ENCODE results near the gene GFER.
A peak's percentile ranks its signal among the peaks of the same experiment; 100 is the strongest.

GFER gene

GRCh38 chr16:1964506-1965395 lies 19.2 kb upstream of the GFER start, which contains the start of gene RPS2 (continued):
- TF ChIP-seq MEIS1 (CRISPR knock-in tag; IDR thresholded peaks at IDR 0.05; ENCODE audit: borderline replicate concordance) (no peak), ZNF24 (tag by site-specific recombination; IDR thresholded peaks at IDR 0.05) (0 out of 2 replicates have a peak, but pooled peaks have one; percentile 45), HOXC10 (CRISPR knock-in tag; IDR thresholded peaks at IDR 0.05) (no peak), ZNF654 (tag by site-specific recombination; IDR thresholded peaks at IDR 0.05; ENCODE audit: low read depth) (no peak), ZNF19 (tag by site-specific recombination; IDR thresholded peaks at IDR 0.05; ENCODE audit: low read depth) (no peak), ZNF311 (tag by site-specific recombination; IDR thresholded peaks at IDR 0.05; ENCODE audit: borderline replicate concordance) (no peak), GLI4 (tag by site-specific recombination; IDR thresholded peaks at IDR 0.05) (peak; percentile 64; the same call in 1 of the 2 replicates), ZNF354C (tag by site-specific recombination; IDR thresholded peaks at IDR 0.05; ENCODE audit: borderline replicate concordance, low read depth) (no peak), ZNF747 (tag by site-specific recombination; IDR thresholded peaks at IDR 0.05) (no peak), HOXD13 (CRISPR knock-in tag; IDR thresholded peaks at IDR 0.05; ENCODE audit: borderline replicate concordance) (no peak), ZNF571 (tag by site-specific recombination; IDR thresholded peaks at IDR 0.05) (no peak), TCF7L2 (IDR thresholded peaks at IDR 0.05; ENCODE audit: borderline replicate concordance, low read depth, low read length) (no peak), ZNF146 (tag by site-specific recombination; IDR thresholded peaks at IDR 0.05) (no peak), SETDB1 (IDR thresholded peaks at IDR 0.05; ENCODE audit: insufficient read length, low read length) (no peak), MZF1 (tag by site-specific recombination; IDR thresholded peaks at IDR 0.05; ENCODE audit: borderline replicate concordance) (no peak), ZFP37 (tag by site-specific recombination; IDR thresholded peaks at IDR 0.05) (no peak; the same call in 1 of the 2 replicates), ZNF292 (tag by site-specific recombination; IDR thresholded peaks at IDR 0.05; ENCODE audit: borderline replicate concordance, low read depth) (no peak), SP7 (tag by site-specific recombination; IDR thresholded peaks at IDR 0.05) (peak; percentile 84), REST (tag by site-specific recombination; IDR thresholded peaks at IDR 0.05) (peak; percentile 12; the same call in 1 of the 2 replicates), ZNF2 (tag by site-specific recombination; IDR thresholded peaks at IDR 0.05) (peak; percentile 78; the same call in 1 of the 2 replicates), ZFP69B (tag by site-specific recombination; IDR thresholded peaks at IDR 0.05) (no peak), GFI1B (tag by site-specific recombination; IDR thresholded peaks at IDR 0.05) (peak; percentile 62)
- TF ChIP-seq, protein P1, sequence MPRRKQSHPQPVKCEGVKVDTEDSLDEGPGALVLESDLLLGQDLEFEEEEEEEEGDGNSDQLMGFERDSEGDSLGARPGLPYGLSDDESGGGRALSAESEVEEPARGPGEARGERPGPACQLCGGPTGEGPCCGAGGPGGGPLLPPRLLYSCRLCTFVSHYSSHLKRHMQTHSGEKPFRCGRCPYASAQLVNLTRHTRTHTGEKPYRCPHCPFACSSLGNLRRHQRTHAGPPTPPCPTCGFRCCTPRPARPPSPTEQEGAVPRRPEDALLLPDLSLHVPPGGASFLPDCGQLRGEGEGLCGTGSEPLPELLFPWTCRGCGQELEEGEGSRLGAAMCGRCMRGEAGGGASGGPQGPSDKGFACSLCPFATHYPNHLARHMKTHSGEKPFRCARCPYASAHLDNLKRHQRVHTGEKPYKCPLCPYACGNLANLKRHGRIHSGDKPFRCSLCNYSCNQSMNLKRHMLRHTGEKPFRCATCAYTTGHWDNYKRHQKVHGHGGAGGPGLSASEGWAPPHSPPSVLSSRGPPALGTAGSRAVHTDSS (tag by site-specific recombination; IDR thresholded peaks at IDR 0.05), result peak; percentile 46; the same call in 1 of the 2 replicates
- TF ChIP-seq, protein P2, sequence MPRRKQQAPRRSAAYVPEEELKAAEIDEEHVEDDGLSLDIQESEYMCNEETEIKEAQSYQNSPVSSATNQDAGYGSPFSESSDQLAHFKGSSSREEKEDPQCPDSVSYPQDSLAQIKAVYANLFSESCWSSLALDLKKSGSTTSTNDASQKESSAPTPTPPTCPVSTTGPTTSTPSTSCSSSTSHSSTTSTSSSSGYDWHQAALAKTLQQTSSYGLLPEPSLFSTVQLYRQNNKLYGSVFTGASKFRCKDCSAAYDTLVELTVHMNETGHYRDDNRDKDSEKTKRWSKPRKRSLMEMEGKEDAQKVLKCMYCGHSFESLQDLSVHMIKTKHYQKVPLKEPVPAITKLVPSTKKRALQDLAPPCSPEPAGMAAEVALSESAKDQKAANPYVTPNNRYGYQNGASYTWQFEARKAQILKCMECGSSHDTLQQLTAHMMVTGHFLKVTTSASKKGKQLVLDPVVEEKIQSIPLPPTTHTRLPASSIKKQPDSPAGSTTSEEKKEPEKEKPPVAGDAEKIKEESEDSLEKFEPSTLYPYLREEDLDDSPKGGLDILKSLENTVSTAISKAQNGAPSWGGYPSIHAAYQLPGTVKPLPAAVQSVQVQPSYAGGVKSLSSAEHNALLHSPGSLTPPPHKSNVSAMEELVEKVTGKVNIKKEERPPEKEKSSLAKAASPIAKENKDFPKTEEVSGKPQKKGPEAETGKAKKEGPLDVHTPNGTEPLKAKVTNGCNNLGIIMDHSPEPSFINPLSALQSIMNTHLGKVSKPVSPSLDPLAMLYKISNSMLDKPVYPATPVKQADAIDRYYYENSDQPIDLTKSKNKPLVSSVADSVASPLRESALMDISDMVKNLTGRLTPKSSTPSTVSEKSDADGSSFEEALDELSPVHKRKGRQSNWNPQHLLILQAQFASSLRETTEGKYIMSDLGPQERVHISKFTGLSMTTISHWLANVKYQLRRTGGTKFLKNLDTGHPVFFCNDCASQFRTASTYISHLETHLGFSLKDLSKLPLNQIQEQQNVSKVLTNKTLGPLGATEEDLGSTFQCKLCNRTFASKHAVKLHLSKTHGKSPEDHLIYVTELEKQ (tag by site-specific recombination; IDR thresholded peaks at IDR 0.05; ENCODE audit: borderline replicate concordance), result peak; percentile 59; the same call in 1 of the 2 replicates
- TF ChIP-seq, protein P3, sequence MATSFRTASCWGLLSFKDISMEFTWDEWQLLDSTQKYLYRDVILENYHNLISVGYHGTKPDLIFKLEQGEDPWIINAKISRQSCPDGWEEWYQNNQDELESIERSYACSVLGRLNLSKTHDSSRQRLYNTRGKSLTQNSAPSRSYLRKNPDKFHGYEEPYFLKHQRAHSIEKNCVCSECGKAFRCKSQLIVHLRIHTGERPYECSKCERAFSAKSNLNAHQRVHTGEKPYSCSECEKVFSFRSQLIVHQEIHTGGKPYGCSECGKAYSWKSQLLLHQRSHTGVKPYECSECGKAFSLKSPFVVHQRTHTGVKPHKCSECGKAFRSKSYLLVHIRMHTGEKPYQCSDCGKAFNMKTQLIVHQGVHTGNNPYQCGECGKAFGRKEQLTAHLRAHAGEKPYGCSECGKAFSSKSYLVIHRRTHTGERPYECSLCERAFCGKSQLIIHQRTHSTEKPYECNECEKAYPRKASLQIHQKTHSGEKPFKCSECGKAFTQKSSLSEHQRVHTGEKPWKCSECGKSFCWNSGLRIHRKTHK (tag by site-specific recombination; IDR thresholded peaks at IDR 0.05), result no peak
- TF ChIP-seq, protein P4, sequence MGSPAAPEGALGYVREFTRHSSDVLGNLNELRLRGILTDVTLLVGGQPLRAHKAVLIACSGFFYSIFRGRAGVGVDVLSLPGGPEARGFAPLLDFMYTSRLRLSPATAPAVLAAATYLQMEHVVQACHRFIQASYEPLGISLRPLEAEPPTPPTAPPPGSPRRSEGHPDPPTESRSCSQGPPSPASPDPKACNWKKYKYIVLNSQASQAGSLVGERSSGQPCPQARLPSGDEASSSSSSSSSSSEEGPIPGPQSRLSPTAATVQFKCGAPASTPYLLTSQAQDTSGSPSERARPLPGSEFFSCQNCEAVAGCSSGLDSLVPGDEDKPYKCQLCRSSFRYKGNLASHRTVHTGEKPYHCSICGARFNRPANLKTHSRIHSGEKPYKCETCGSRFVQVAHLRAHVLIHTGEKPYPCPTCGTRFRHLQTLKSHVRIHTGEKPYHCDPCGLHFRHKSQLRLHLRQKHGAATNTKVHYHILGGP (tag by site-specific recombination; IDR thresholded peaks at IDR 0.05), result no peak
- TF ChIP-seq, protein P5, sequence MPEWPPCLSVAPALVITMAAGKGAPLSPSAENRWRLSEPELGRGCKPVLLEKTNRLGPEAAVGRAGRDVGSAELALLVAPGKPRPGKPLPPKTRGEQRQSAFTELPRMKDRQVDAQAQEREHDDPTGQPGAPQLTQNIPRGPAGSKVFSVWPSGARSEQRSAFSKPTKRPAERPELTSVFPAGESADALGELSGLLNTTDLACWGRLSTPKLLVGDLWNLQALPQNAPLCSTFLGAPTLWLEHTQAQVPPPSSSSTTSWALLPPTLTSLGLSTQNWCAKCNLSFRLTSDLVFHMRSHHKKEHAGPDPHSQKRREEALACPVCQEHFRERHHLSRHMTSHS (tag by site-specific recombination; IDR thresholded peaks at IDR 0.05), result no peak
